Hematopoietic multipotent progenitor cell treated with erythropoietin and hydrocortisone succinate and interleukin-3 and kit ligand, for 6 days (in vitro differentiated cells): ENCODE data around the gene COPB1.

Experiments used
- DNase-seq: peaks from one replicate; pipeline ENCODE4 v3.0.0-alpha.2; 2015

Gene COPB1

GRCh38 chr11:14513800-14514199 is 14.2 kb upstream of the COPB1 start:
- DNase-seq = no peak

GRCh38 chr11:14506532-14506931 is 6.9 kb upstream of the COPB1 start:
- DNase-seq = no peak

- DNase-seq = no peak
These were observed 3.4 kb upstream of the COPB1 start for GRCh38 chr11:14503023-14503422.

DNA sequence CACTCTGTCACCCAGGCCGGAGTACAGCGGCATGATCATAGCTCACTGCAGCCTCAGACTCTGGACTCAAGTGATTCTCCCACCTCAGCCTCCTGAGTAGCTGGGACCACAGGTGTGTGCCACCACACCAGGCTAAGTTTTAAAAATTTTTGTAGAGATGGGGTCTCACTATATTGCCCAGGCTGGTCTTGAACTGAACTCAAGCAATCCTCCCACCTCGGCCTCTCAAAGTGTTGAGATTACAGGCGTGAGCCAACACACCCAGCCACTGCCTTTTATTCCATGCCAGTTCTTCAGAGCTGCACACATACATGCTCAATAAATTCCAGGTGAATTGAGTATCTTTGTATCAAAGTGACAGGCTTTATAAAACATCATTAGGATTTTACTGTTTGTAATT is 2.4 kb upstream of the COPB1 start:
- no peak for DNase-seq

- DNase-seq = peak; percentile 86
These were observed 605 bp upstream of the COPB1 start for GRCh38 chr11:14500181-14500651.

DNA sequence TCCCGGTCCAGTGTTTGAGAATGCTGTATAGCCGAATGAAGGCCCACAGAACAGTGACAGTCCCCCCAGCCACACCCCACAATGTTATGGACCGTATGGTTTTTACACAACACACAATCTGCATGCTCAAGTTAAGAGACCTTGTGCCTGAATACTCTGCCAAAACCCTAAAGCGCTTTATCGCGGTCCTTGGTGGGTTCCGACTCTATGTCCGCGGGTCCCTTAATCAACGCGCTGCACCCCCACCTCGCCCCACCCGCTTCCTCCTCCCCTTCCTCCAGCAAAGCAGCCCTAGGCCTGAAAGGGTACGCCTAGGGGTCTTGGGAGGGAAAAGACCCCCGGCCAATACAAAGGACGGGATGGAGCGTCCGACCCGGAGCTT is 442 bp downstream of the COPB1 start:
- peak; percentile 75 for DNase-seq

DNA sequence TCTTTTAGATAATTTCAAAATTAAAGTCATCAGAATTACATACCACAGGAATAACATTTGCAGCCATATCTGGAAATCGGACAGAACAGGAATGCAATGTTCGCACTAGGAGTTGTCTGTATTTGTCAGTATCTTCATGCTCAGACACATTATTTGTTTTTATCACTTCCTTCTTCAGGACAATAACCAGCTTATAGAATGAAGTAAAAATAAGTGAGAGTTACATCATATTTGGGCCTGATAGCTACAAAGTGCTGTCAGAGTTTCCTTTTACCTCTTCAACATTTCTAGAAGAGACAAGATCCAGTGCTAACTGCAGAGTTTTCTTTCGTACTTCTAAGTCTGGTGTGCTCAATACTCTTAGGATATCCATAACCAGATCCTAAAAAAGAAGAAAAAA is 18.9 kb downstream of the COPB1 start:
- no peak for DNase-seq

DNA sequence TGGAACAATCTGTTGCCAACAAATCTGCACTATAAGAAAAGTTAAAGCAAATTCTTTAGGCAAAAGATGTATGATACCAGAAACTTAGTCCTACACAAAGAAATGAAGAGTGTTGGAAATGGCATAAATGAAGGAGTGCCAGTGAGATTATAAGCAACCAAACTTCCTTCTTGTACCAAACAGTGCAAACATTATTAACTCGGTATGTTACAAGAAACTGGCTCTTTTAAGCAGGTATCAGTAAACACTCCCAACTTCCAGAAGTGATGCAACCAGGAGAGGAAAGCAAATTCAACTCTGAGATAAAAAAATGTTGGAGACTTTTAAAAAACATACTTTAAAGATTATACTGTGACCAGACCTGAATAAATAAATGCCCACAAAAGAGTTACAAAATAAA is 28.5 kb downstream of the COPB1 start:
- no peak for DNase-seq

- DNase-seq = peak; percentile 12
These were observed 36.0 kb downstream of the COPB1 start for GRCh38 chr11:14463623-14464022.

DNA sequence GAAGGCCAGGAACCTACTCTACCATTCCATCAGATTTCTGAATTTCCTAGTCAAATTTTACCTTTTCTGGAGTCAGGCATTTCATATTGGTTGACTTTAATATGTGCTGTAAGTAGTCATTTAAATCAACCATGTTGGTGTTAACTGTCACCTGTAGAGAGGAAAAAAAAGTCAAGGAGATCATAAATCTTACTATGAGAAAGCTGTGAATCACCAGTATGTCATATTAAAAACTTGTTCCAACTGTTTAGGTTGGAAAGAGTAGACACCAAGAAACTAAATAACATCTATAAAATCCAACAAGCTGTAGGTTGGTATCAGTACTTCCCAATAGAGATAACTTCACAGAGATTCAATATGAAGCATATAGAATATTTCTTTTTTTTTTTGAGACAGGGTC is 39.5 kb downstream of the COPB1 start:
- no peak for DNase-seq

DNA sequence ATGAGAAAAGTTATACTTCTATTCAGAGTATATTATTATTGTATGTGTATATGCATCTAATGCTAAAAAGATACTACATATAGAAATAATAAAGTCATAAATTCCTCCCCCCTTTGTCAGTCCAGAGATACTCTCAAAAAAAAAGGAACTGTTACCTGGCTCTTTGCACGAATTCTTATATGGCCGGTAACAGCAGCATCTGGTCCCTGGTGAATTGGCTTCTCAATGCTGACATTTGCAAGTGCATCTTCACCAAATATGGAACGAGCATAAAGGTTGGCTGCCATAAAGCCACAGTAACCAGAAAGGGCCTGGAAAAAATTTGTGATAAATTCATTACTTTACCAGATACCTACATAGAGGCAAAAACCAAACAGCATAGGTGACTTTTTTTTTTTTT is 41.2 kb downstream of the COPB1 start:
- no peak for DNase-seq

- DNase-seq = no peak
These were observed 43.8 kb downstream of the COPB1 start for GRCh38 chr11:14455648-14456430.

DNA sequence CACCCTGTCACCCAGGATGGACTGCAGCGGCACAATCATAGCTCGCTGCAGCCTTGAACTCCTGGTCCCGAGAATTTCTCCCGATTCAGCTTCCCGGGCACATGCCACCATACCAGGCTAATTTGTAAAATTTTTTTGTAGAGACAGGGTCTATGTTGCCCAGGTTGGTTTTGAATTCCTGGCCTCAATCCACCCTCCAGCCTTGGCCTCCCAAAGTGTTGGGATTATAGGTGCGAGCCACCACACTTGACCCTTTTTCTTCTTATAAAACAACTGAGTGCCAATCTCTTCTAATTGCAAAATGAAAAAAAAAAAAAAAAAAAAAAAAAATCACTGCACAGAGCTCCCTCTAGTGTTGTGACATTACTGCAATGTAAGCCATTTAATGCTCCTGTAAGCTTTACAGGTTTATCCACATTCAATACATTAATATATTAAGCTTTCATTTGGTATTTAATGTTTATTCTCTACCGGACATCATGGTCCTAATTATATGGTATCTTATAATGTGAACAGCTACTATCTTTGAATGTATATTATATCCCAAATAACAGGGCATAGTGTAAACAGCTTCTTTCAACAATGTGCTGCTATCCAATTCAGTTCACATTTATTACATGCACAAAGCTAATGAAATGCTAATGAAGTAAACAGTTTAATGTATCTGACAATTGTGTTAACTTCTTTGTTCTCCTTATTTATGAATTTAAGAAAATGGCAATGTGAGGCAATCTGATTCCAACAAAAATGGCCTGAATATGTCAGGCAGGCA is 44.6 kb downstream of the COPB1 start:
- DNase-seq = peak; percentile 69

DNA sequence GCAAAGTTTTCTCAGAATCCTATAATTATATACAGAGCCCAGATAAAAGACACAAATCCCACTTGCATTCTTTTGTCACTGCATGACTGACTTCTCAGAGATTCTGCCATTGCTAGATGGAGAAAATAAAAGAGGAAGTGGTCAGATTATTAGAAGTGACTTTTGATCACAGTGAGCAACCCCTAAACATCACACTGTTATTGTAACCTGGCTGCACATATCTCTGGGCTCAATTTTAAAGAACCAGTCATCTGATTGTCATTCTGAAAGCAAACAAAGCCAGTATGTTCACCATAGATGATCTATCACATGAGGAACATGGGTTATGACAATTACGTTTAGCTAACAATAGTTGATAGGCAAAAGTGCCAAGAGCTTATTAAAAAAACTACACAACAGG is 47.8 kb downstream of the COPB1 start:
- DNase-seq = peak; percentile 46

DNA sequence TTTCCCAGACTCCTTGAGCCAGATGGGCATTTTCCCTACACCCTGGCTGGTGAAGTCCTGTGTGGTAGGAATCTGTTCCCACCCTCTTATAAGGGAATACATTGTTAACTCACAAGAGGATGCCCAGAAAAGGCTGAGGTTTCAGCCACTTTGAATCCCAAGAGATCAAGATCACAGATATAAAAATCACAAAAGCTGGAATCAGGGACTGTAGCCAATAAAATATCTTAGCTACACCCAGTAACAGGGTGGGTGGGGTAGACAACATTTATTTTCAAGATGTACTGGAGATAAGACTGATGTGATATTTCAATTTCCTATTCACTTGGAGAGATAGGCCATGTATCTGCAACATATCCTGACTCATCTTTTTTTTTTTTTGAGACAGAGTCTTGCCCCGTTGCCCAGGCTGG is 50.3 kb downstream of the COPB1 start:
- DNase-seq = no peak

DNA sequence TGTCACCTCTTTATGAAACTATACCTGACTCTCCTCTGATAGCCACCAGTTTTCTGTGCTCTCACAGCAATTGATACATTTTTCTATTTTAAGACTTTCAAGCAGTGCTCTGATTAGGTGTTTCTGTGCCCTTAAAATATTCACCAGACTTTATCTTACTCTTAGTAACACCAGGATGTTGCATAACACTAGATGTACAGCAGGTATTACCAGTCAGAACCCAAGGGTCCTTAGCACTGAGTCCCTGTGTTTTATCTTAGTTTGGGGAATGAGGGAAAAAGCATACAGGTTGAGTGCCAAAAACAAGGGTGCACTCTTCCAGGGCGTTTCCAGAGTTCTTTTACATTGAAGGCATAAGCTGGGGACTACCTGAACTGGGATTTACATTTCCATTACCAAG is 51.4 kb downstream of the COPB1 start:
- no peak for DNase-seq

GRCh38 chr11:14446701-14447169 is 52.9 kb downstream of the COPB1 start:
- no peak for DNase-seq

GRCh38 chr11:14445542-14446530 is 53.8 kb downstream of the COPB1 start:
- no peak for DNase-seq

- DNase-seq = no peak
These were observed 55.0 kb downstream of the COPB1 start for GRCh38 chr11:14444441-14445189.

DNA sequence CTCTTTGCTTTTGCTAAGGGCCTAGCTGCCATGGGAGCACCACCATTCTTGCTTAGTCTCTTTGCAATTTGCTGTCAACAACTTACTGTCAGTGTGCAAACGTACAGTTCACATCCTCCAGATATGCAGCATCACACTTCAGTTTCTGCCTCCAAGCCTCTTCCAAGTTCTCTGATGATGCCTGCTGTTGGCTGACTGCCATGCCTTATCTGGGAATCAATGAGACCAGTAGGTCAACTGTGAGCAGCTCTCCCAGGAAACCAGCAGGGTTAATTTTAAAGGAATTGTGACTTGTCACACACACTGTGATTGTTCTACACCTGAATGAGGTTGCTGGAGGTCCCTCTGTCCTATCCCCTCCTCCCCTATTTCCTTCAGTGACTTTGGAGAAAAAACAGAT is 56.0 kb downstream of the COPB1 start:
- no peak for DNase-seq

DNA sequence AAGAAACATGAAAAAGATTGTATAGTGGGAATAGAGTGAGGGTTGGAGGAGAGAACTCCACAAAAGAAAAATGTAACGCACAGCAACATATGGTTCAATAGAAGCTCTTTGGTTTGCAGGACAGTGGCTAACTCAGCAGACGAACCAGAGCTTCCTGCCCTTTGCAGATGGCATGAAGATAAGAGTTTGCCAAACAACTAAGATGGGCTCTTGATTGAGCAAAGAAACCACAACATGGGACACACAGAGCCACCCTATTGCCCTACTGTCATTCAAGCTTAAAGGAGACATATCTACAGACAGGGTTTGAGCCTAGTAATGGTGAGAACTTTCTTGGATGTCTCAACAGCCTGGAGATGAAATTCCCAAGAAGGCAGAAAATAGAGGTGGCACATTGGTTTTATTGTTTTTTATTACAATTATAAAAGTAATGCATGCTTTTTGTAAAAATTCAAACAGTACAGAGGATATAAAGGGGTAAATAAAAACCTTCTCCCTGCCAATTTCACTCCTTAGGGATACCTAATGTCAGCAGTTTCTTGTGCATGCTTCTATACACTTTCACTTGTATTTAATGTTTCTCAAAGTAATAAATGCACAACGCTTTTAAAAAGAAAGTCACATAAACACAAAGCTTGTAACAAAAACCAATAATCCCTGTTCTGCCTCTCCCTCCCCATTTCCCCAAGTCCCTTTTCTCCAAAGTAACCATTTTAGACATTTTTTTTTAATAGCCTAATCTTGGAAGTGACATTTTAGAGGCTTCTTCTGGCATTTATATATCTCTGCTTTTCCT is 63.7 kb downstream of the COPB1 start:
- DNase-seq = peak; percentile 83
